Body of pancreas (tissue), 4 donors: Measurements from ENCODE around the gene SPRTN.

Experiments
- CTCF ChIP-seq, 7 experiments: fragments of 450-650 bp in 4 of 7; fragments of 200-600 bp in 3 of 7; sonication (generic) in 3 of 7; IDR thresholded peaks; one replicate each; pipeline ENCODE4 v1.5.1; 2016 to 2019; ENCODE audit warnings: antibody characterized with exemption in 7 of 7
- POLR2A ChIP-seq, 3 donors: fragments of 450-650 bp; IDR thresholded peaks; one replicate each; pipeline ENCODE4 v1.6.1; 2016; ENCODE audit warnings: antibody characterized with exemption in 3 of 3, mild to moderate bottlenecking in 2 of 3

- TF ChIP-seq CTCF (IDR thresholded peaks at IDR 0.05) (no peak), POLR2A (IDR thresholded peaks at IDR 0.05) (no peak)
Observed at GRCh38 chr1:231401478-231401877, 63.4 kb downstream of the SPRTN start.
